A549 (cell line): ENCODE results near the gene HTR3A. TPM values are rescaled to one million over a fixed set of nuclear protein-coding genes. Genes with fewer than 3 reads are reported as not detected.

ENCODE experiments used
- ATAC-seq, 2 experiments: fragments of 200-7000 bp in 1 of 2; fragments of >200 bp in 1 of 2; cut with Nextera tagmentation in 1 of 2; cut with Tn5 transposase in 1 of 2; 3 replicates each; pipeline versions ENCODE4 v1.8.0 to v1.9.1; 2018 to 2020; ENCODE audit warnings: mild to moderate bottlenecking in 1 of 2, moderate library complexity in 1 of 2
- CTCF ChIA-PET: fragments of 300-600 bp; sonication (Branson Sonifier 250); formaldehyde crosslinking; extraction: SDS; loops from one replicate; lab custom pipeline; 2021; ENCODE audit warnings: antibody characterized with exemption, inconsistent platforms; lab: Yijun Ruan, JAX
- POLR2A ChIA-PET: fragments of 350-600 bp; formaldehyde crosslinking; extraction: SDS; loops from one replicate; lab custom pipeline; 2021; ENCODE audit warnings: antibody characterized with exemption, inconsistent platforms; lab: Yijun Ruan, JAX
- DNase-seq, 2 experiments: peaks; one replicate each; pipeline versions ENCODE4 v3.0.0 to v3.0.0-alpha.2; 2011 to 2016; ENCODE audit warnings: low read depth in 1 of 2, low spot score in 1 of 2
- FAIRE-seq: peaks from 2 replicates; lab custom pipeline; 2011; peaks lifted over from hg19 to GRCh38; lab: Jason Lieb, UNC
- H3K27ac ChIP-seq, 2 experiments: fragments of >200 bp; sonication (Bioruptor Twin); formaldehyde crosslinking; 3 replicates each; pipeline ENCODE4 v1.5.1; 2016 to 2017
- H3K4me1 ChIP-seq: fragments of >200 bp; sonication (Bioruptor Twin); formaldehyde crosslinking; 3 replicates; pipeline ENCODE4 v1.6.1; 2016
- H3K4me2 ChIP-seq: fragments of >200 bp; sonication (Bioruptor Twin); formaldehyde crosslinking; 3 replicates; pipeline ENCODE4 v1.6.1; 2016
- H3K4me3 ChIP-seq: fragments of >200 bp; sonication (Bioruptor Twin); formaldehyde crosslinking; 3 replicates; pipeline ENCODE4 v1.5.1; 2016
- H3K9me3 ChIP-seq: fragments of >200 bp; sonication (Bioruptor Twin); formaldehyde crosslinking; 3 replicates; pipeline ENCODE4 v1.6.1; 2016
- CBX2 ChIP-seq: fragments of 200-600 bp; sonication (generic); IDR thresholded peaks from 2 replicates; pipeline ENCODE4 v1.6.1; 2016; ENCODE audit warnings: low read depth, mild to moderate bottlenecking, borderline replicate concordance
- CBX8 ChIP-seq: fragments of 200-600 bp; sonication (generic); IDR thresholded peaks from 2 replicates; pipeline ENCODE4 v1.6.1; 2016
- CHD2 ChIP-seq: fragments of 150-350 bp; IDR thresholded peaks from 2 replicates; pipeline ENCODE4 v1.6.1; 2014; ENCODE audit warnings: low read length; ENCODE audit not compliant: partially characterized antibody
- CTCF ChIP-seq: fragments of >200 bp; sonication (Bioruptor Twin); formaldehyde crosslinking; IDR thresholded peaks from 3 replicates; pipeline ENCODE4 v1.5.1; 2016
- EHMT2 ChIP-seq: fragments of 200-600 bp; sonication (generic); IDR thresholded peaks from 2 replicates; pipeline ENCODE4 v1.6.1; 2016; ENCODE audit warnings: antibody characterized with exemption, low read depth, mild to moderate bottlenecking, moderate library complexity
- FOXS1 ChIP-seq: fragments of 250-450 bp; sonication (Bioruptor Pico); IDR thresholded peaks from 2 replicates; pipeline ENCODE4 v1.5.0; 2020; ENCODE audit warnings: mild to moderate bottlenecking, moderate library complexity
- JUN ChIP-seq, 2 experiments: fragments of >200 bp; sonication (Bioruptor Twin); formaldehyde crosslinking; IDR thresholded peaks; 2 replicates in 1 of 2; 3 replicates in 1 of 2; pipeline ENCODE4 v1.6.1; 2016 to 2017
- JUNB ChIP-seq: fragments of >200 bp; sonication (Bioruptor Twin); formaldehyde crosslinking; IDR thresholded peaks from 2 replicates; pipeline ENCODE4 v1.6.1; 2016
- KDM1A ChIP-seq: fragments of 200-600 bp; sonication (generic); IDR thresholded peaks from 2 replicates; pipeline ENCODE4 v1.6.1; 2016; ENCODE audit warnings: low read depth, mild to moderate bottlenecking
- MAFK ChIP-seq: fragments of 450-650 bp; IDR thresholded peaks from 2 replicates; pipeline ENCODE4 v1.6.1; 2014; ENCODE audit not compliant: partially characterized antibody
- RCOR1 ChIP-seq: fragments of 150-350 bp; IDR thresholded peaks from 2 replicates; pipeline ENCODE4 v1.6.1; 2014; ENCODE audit warnings: antibody characterized with exemption, low read length, low read depth
- REST ChIP-seq: fragments of 200-600 bp; sonication (generic); IDR thresholded peaks from 2 replicates; pipeline ENCODE4 v1.6.1; 2016; ENCODE audit warnings: antibody characterized with exemption, mild to moderate bottlenecking, moderate library complexity
- RNF2 ChIP-seq: fragments of 200-600 bp; sonication (generic); IDR thresholded peaks from 2 replicates; pipeline ENCODE4 v1.6.1; 2016; ENCODE audit warnings: low read depth, mild to moderate bottlenecking, antibody characterized with exemption, moderate library complexity, borderline replicate concordance
- SMC3 ChIP-seq: fragments of >200 bp; sonication (Bioruptor Twin); formaldehyde crosslinking; IDR thresholded peaks from 3 replicates; pipeline ENCODE4 v1.6.1; 2018; ENCODE audit warnings: inconsistent platforms
- SREBF2 ChIP-seq: fragments of 450-650 bp; IDR thresholded peaks from 2 replicates; pipeline ENCODE4 v1.6.1; 2014; ENCODE audit warnings: mild to moderate bottlenecking, moderate library complexity
- TFCP2L1 ChIP-seq: fragments of 250-450 bp; sonication (Bioruptor Pico); IDR thresholded peaks from 2 replicates; pipeline ENCODE4 v1.5.0; 2021; ENCODE audit warnings: mild to moderate bottlenecking
- ZFP36 ChIP-seq: fragments of 450-650 bp; IDR thresholded peaks from 2 replicates; pipeline ENCODE4 v1.6.1; 2014; ENCODE audit warnings: borderline replicate concordance; ENCODE audit not compliant: partially characterized antibody
- ZNF302 ChIP-seq: fragments of 250-450 bp; sonication (Bioruptor Pico); IDR thresholded peaks from 2 replicates; pipeline ENCODE4 v1.9.0; 2021; ENCODE audit warnings: inconsistent platforms, mild to moderate bottlenecking, moderate library complexity
- WGBS: methylation state at CpG from one replicate; pipeline ENCODE4 v1.1.6; 2017; ENCODE audit errors: missing lambda C conversion rate; 5-methylcytosine and 5-hydroxymethylcytosine counted together
- polyA plus RNA-seq, 4 experiments: library from polyadenylated mRNA; depleted of rRNA in 3 of 4; stranded (reverse); fragments of >200 nt; fragmentation: RNase III in 1 of 4; extraction: RNeasy Plus Mini Kit Qiagen cat#74134 plus additional on column Dnase treatment in 1 of 4; gene quantifications; 2 replicates in 3 of 4; 3 replicates in 1 of 4; pipeline ENCODE4 v1.2.3, GENCODE V29; 2011 to 2017
- TF ChIP-seq, protein P1 (sequence below): fragments of 150-350 bp; IDR thresholded peaks from 2 replicates; pipeline ENCODE4 v1.6.1; 2014; ENCODE audit warnings: low read depth, mild to moderate bottlenecking, low read length

HTR3A gene
- polyA plus RNA-seq, 2 of the 4 experiments (the other 2 are of a cell fraction), result not detected

- Histone ChIP-seq H3K4me3 (no peak overlapping the region), H3K4me2 (no peak overlapping the region), H3K9me3 (no peaks in the 10 kb centered on the region), H3K4me1 (no peaks in the 10 kb centered on the region), H3K27ac (no peak overlapping the region)
- FAIRE-seq, result no peak
- ChIA-PET POLR2A (no interaction called here), CTCF (interaction anchor here (1.5 to 12.6 kb wide), 3 partner anchors 8 to 260 kb away, joined by 4 to 315 read pairs (median 11); no protein-coding TSS in a partner anchor)
- 15% methylated on average over 3 of the region's 3 CpGs for WGBS
- no peak for ATAC-seq
- TF ChIP-seq SREBF2, result no peak
- TF ChIP-seq RCOR1, result no peak
- no peak for TF ChIP-seq JUN (IDR thresholded peaks at IDR 0.05)
- TF ChIP-seq ZNF302 (CRISPR knock-in tag), result no peak
- no peak for TF ChIP-seq SMC3
- TF ChIP-seq CBX8, result no peak
- TF ChIP-seq KDM1A, result no peak
- TF ChIP-seq CHD2, result no peak
- no peak for DNase-seq
Measured at GRCh38 chr11:114001416-114001815, 26.5 kb downstream of the HTR3A start.

DNA sequence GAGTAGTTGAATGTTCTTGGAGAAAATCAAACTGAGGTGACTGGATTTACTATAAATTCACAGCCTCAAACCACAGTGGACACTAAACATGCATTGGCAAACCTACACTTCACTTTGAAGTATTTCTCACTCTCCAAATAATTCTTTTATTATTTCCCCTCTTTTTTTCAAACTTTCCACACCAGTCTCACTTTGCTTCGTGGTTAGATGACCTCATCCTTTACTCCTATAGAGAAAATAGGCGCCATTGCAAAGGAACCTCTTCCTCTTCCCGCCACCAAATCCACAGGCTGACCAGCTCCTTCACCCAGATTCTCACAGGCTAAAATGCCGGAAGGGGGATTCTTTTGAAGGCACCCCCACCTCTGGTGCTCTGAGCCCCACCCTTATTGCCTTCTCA, 33.4 kb downstream of the HTR3A start:
- Histone ChIP-seq H3K4me1 (no peaks in the 10 kb centered on the region), H3K4me3 (no peak overlapping the region)
- POLR2A ChIA-PET, result no interaction called here
- TF ChIP-seq FOXS1 (CRISPR knock-in tag) (no peak), JUNB (no peak), EHMT2 (no peak), MAFK (no peak), REST (no peak), TFCP2L1 (no peak), SMC3 (no peak), JUN (IDR thresholded peaks at IDR 0.05) (no peak), CTCF (no peak), ZFP36 (no peak), CBX2 (no peak), RNF2 (no peak)
- TF ChIP-seq, protein P1, sequence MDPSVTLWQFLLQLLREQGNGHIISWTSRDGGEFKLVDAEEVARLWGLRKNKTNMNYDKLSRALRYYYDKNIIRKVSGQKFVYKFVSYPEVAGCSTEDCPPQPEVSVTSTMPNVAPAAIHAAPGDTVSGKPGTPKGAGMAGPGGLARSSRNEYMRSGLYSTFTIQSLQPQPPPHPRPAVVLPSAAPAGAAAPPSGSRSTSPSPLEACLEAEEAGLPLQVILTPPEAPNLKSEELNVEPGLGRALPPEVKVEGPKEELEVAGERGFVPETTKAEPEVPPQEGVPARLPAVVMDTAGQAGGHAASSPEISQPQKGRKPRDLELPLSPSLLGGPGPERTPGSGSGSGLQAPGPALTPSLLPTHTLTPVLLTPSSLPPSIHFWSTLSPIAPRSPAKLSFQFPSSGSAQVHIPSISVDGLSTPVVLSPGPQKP, result no peak
- TF ChIP-seq, all 56 proteins: peak for 0
- CTCF ChIA-PET, result interaction anchor here (1.0 to 1.6 kb wide), 3 partner anchors 14 to 253 kb away, joined by 3 to 5 read pairs (median 5); no protein-coding TSS in a partner anchor
- 6% methylated on average over 4 of the region's 4 CpGs for WGBS
- no peak for ATAC-seq
- DNase-seq, result no peak
- no peak for FAIRE-seq
- Histone ChIP-seq H3K9me3 (no peaks in the 10 kb centered on the region), H3K27ac (no peak overlapping the region), H3K4me2 (no peak overlapping the region)
